Type B pancreatic cell (in vitro differentiated cells): ENCODE data around the gene HTR4. TPM values are rescaled to one million over a fixed set of nuclear protein-coding genes. Genes with fewer than 3 reads are reported as not detected.
A peak's percentile ranks its signal among the peaks of the same experiment; 100 is the strongest.

Experiments used
- DNase-seq: peaks from one replicate; pipeline ENCODE4 v3.0.0; 2021; ENCODE audit warnings: mixed read lengths; ENCODE audit not compliant: unreplicated experiment; ENCODE audit errors: extremely low spot score
- H3K27ac Mint-ChIP-seq: 2 replicates; pipeline ENCODE4 v1.8.0; 2021; ENCODE audit warnings: mild to moderate bottlenecking, mixed read lengths
- H3K27me3 Mint-ChIP-seq: 2 replicates; pipeline ENCODE4 v1.8.0; 2021; ENCODE audit warnings: mixed read lengths
- H3K36me3 Mint-ChIP-seq: 2 replicates; pipeline ENCODE4 v1.8.0; 2021; ENCODE audit warnings: mixed read lengths
- H3K4me1 Mint-ChIP-seq: one replicate; pipeline ENCODE4 v1.8.0; 2021; ENCODE audit warnings: mixed read lengths; ENCODE audit not compliant: unreplicated experiment
- H3K4me3 Mint-ChIP-seq: 2 replicates; pipeline ENCODE4 v1.8.0; 2021; ENCODE audit warnings: mild to moderate bottlenecking, mixed read lengths
- H3K9me3 Mint-ChIP-seq: 2 replicates; pipeline ENCODE4 v1.8.0; 2021; ENCODE audit warnings: mixed read lengths
- total RNA-seq: library from RNA; stranded (reverse); gene quantifications from 2 replicates; pipeline ENCODE4 v1.2.1, GENCODE V29; 2021; ENCODE audit warnings: low replicate concordance
- TF ChIP-seq, protein P1 (sequence below): fragments of 200-600 bp; sonication (generic); conservative IDR thresholded peaks from 2 replicates; pipeline ENCODE4 v1.5.0; 2021; ENCODE audit warnings: antibody characterized with exemption, mild to moderate bottlenecking

HTR4 gene
- total RNA-seq, 1 donor from 2014 or later, result 0.29 TPM

DNA sequence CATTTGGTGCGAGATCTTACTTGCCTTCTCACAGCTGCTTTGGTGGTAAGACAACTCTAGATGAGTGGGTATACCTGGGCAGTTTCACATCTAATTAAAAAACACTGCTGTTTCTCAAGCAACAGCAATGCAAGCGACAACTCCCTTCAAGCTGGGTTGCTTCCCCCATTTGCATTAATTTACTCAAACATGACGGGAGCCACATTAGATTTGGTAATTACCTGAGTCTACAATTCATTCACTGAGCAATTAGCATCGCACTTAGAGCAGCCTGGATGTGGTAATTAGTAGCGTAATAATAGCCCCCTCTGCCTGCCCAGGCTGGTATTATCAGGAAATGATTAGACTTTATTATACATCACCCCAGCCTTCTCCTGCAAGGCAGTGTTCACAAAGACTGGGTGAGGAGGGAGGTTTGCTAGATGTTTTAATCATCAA lies 197.1 kb downstream of the HTR4 start:
- Mint-ChIP-seq H3K27me3 (no peaks in the 10 kb centered on the region), H3K4me1 (no peaks in the 10 kb centered on the region), H3K36me3 (no peaks in the 10 kb centered on the region), H3K27ac (no peak overlapping the region), H3K4me3 (no peak overlapping the region), H3K9me3 (no peaks in the 10 kb centered on the region)
- TF ChIP-seq, protein P1, sequence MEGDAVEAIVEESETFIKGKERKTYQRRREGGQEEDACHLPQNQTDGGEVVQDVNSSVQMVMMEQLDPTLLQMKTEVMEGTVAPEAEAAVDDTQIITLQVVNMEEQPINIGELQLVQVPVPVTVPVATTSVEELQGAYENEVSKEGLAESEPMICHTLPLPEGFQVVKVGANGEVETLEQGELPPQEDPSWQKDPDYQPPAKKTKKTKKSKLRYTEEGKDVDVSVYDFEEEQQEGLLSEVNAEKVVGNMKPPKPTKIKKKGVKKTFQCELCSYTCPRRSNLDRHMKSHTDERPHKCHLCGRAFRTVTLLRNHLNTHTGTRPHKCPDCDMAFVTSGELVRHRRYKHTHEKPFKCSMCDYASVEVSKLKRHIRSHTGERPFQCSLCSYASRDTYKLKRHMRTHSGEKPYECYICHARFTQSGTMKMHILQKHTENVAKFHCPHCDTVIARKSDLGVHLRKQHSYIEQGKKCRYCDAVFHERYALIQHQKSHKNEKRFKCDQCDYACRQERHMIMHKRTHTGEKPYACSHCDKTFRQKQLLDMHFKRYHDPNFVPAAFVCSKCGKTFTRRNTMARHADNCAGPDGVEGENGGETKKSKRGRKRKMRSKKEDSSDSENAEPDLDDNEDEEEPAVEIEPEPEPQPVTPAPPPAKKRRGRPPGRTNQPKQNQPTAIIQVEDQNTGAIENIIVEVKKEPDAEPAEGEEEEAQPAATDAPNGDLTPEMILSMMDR, result peak; percentile 58
- no peak for DNase-seq

DNA sequence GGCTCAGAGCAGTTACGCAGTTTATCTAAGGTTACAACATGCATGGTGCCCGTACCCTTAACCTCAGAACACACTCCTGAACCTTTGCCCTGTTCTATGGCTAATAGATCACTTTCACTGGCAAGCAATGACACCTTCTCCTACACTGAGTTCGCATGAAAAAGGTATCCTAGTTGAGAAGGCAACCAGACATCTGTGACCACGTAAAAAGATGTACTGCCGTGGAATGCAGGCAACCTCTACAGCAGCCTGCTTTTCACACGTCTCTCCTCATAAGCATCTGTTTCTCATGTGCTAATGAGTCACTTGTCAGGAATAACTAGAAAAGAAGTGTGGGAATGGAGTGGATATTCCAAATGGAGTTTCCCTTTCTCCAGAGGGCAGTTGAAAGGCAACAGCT lies 199.1 kb downstream of the HTR4 start:
- DNase-seq, result no peak
- Mint-ChIP-seq H3K36me3 (no peaks in the 10 kb centered on the region), H3K4me1 (no peaks in the 10 kb centered on the region), H3K9me3 (no peaks in the 10 kb centered on the region), H3K27me3 (no peaks in the 10 kb centered on the region), H3K4me3 (no peak overlapping the region), H3K27ac (no peak overlapping the region)
- TF ChIP-seq, protein P1, result no peak

DNA sequence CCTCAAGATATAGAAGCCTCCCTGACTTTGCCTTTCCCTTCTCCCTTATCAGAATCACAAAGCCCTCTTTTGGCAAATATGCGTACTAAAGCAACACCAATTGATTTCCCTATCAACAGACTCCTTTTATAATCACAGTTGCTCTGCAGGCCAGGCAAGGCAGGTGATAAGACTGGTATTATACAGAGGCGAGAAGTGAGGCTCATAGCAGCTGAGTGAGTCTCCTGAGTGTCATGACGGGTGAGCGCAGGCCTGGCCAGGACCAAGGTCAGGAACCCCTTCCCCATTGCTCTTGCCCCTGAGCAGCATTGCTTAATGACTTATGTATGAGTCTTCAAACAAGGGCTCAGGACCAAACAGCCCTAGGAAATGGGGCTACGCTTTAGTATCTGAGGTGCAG lies 199.8 kb downstream of the HTR4 start:
- Mint-ChIP-seq H3K4me3 (no peak overlapping the region), H3K36me3 (no peaks in the 10 kb centered on the region), H3K9me3 (no peaks in the 10 kb centered on the region), H3K4me1 (no peaks in the 10 kb centered on the region), H3K27me3 (no peaks in the 10 kb centered on the region), H3K27ac (no peak overlapping the region)
- TF ChIP-seq, protein P1, result no peak
- no peak for DNase-seq

DNA sequence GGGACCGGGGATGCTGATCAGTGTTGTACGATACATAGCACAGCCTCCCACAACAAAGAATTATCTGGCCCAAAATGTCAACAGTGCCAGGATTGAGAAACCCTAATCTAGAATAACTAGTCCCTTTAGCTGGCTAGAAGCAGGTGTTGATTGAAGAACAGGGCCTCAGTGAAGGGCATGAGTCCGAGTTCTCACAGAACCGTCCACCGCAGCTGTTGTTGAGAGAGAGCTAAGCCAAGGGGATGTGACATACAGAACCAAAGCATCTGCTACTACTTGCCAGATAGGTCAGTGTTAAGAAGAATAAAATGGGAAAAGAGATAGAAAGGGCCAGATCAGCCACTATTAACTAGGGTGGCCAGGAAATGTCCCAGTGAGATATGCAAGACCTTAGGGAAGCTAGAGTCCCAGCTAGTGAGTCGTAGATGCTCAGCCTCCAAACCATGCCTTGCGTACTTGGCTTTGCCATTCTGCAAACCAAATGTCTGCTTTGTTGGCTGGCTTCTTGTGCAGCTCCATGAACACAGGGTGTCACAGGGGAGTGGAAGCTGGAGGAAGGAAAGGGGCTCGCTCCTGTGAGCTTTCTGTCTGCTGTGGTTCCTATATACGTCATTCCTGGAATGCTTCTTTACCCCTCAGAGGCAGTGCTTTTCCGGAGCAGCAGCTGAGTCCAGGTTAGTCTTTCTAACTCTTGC lies 201.7 kb downstream of the HTR4 start:
- no peak for DNase-seq
- Mint-ChIP-seq H3K36me3 (no peaks in the 10 kb centered on the region), H3K27me3 (no peaks in the 10 kb centered on the region), H3K4me1 (no peaks in the 10 kb centered on the region), H3K27ac (no peak overlapping the region), H3K4me3 (no peak overlapping the region), H3K9me3 (no peaks in the 10 kb centered on the region)
- TF ChIP-seq, protein P1, result no peak

DNA sequence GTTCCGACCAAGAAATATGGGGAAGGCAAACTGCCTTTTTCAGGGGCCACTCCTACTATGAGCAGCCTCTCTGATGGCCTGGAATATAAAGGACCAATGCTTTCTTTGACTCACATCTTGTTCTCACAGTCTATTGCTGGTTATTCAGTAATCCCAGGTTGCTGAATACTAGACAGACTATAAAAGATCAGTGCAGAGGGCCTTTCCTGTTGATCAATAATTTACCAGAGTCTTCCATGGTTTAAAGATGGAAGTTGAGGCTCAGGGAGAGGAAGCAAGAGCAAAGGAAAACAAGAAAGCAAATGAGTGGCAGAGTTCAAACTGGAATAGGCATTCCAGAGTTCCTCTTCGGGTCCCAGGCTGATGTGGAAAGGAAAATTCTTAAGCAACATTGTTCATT lies 207.7 kb downstream of the HTR4 start:
- TF ChIP-seq, protein P1, result no peak
- peaks cover 3% of the 10 kb centered on the region for H3K36me3 Mint-ChIP-seq
- no peaks in the 10 kb centered on the region for H3K4me1 Mint-ChIP-seq
- no peaks in the 10 kb centered on the region for H3K27me3 Mint-ChIP-seq
- H3K4me3 Mint-ChIP-seq, result no peak overlapping the region
- H3K9me3 Mint-ChIP-seq, result no peaks in the 10 kb centered on the region
- no peak for DNase-seq
- H3K27ac Mint-ChIP-seq, result no peak overlapping the region

DNA sequence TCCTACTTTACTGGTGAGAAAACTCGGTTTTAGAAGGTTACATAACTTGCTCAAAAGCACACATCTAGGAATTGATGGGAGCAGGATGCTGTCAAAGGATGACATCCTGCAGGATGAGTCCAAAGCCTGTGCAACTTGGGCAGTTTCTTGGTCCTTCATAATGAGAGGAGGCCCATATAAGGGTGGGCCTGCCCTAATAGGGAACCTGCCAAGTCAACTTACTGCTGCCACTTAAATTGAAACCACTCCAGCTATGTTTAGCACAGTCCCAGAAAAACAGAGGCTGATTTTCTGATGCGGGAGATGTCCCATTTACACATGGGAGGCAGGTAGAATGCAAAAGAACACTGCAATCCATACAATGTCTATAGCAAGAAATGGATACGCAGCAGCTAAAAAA lies 208.7 kb downstream of the HTR4 start:
- H3K4me1 Mint-ChIP-seq, result no peaks in the 10 kb centered on the region
- TF ChIP-seq, protein P1, result no peak
- H3K36me3 Mint-ChIP-seq, result peaks cover 3% of the 10 kb centered on the region
- H3K9me3 Mint-ChIP-seq, result no peaks in the 10 kb centered on the region
- H3K27me3 Mint-ChIP-seq, result no peaks in the 10 kb centered on the region
- H3K4me3 Mint-ChIP-seq, result no peak overlapping the region
- H3K27ac Mint-ChIP-seq, result no peak overlapping the region
- DNase-seq, result no peak
